HG03064 (cell line): ENCODE measurements around the gene FOXK1.

Source experiments
- ATAC-seq: cut with Tn5 transposase; IDR thresholded peaks from one replicate; pipeline ENCODE4 v1.9.1; 2021; ENCODE audit warnings: low read depth; ENCODE audit not compliant: unreplicated experiment

The FOXK1 gene

DNA sequence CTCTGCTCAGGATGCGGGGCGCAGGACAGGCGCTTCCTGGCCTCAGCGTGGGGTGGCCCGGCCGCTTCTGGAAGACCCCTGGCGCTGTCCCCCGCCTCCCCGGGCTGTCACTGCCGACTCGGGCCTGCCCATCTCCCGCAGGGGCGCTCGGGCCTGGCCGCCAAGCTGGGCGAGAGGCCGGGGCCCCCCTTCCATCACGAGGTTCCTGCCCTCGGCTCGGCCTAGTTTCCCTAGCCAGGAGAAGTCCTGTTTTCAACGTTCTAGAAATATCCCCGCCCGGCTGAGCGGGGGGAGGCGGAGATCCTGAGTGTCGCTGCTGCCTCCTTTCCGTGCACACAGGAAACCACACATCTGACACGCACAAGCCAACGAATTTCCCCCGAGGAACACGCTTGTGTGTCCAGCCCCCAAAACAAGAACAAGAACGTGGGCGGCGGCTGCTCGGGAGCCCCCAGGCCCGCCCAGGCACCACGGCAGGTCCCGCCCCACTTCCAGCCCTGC lies 127.0 kb downstream of the FOXK1 start:
- no peak for ATAC-seq

DNA sequence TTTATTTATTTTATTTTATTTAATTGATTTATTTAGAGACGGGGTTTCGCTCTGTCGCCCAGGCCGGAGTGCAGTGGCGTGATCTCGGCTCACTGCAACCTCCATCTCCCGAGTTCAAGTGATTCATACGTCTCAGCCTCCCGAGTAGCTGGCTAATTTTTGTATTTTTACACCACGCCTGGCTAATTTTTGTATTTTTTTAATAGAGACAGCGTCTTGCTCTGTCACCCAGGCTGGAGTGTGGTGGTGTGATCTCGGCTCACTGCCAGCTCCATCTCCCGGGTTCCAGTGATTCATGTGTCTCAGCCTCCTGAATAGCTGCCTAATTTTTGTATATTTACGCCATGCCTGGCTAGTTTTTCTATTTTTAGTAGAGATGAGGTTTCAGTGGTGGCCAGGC lies 127.6 kb downstream of the FOXK1 start:
- ATAC-seq = no peak

DNA sequence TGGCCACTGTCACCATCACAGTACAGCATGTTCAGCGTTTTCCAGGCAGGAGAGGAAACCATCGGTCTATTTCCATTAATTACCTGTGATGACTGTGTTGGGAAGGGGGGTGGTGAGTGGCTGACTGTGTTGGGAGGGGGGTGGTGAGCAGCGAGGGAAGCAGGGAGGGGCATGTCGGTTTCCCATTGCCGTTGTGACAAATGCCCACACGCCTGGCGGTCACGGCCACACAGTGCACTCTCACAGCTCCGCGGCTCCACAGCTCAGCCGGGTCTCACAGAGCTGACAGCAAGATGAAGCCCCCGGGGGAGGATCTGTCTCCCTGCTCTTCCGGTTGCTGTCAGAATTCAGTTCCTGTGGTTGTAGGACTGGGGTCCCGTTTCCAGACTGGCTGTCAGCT lies 132.3 kb downstream of the FOXK1 start:
- ATAC-seq = no peak

GRCh38 chr7:4815121-4815520 lies 133.0 kb downstream of the FOXK1 start:
- no peak for ATAC-seq

DNA sequence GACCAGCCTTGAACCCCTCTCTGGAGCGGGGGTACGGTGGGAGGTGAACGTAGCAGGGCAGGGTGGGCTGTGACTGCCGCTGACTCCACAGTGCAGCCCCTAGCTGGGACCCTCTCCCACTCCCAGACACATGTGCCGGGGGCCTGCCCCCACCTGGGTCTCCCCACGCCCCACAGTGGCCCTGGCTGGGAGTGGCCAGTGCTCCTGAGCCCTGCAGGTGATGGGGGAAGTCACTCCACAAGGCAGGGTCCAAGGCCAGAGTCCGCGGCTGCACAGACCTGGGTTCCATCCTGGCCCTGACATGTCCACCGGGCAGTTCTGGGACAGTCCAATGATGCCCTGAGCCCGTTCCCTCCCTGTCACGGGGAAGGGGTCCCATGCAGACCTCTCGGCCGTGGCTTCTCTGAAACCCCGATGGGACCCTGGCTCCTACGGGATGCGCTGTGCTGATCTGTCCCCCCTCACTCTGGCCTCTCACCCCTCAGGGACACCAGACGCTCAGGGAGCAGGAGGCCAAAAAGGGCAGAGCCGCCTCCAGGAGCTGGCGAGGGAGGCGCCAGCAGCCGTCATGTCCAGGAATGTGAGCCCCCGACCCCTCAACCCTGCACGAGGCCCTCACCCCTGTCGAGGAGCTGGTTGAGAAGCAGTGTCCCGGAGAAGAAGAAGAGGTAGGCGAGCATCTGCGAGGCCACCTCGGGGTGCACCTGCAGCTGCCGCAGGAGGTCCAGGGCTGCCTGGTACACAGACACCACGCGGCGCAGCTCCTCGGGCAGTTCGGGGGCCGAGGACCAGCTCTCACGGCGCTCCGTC lies 133.7 kb downstream of the FOXK1 start:
- ATAC-seq = no peak

GRCh38 chr7:4816419-4817080 lies 134.5 kb downstream of the FOXK1 start:
- no peak for ATAC-seq

DNA sequence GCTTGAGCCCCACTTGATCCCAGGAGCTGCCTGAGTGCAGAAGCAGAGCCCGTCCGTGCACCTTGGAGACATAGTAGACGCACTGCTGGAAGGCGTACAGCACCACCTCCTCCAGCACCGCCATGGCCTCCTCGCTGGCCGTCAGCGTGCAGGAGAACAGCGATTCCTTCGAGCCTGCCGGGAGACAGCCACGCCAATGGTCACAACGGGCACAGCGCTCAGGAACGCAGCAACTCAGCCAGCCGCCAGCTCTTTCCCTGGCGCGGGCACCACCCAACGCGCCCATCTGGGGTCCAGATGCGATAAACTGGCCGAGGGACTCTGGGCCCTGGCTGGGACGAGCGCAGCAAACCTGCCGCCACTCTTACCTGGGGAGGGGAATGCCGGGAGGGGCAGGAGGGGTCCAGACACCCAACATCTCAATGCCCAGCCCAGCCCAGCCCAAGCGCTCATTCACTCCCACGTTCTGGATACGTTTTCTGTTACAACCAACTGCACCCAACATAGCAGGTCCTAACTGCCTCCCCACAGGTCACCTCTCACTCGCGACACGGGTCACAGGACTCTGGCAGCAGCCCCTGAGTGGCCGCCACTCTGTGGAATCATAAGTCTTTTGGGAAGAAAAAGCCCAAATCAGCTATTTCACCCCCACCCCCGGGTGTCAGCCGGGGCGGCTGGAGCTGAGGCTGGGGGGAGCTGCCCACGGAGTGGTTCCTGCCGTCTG lies 135.2 kb downstream of the FOXK1 start:
- no peak for ATAC-seq

GRCh38 chr7:4818000-4818794 lies 136.1 kb downstream of the FOXK1 start:
- ATAC-seq = no peak

GRCh38 chr7:4819560-4820404 lies 137.7 kb downstream of the FOXK1 start:
- no peak for ATAC-seq

- ATAC-seq = no peak
These were observed 138.4 kb downstream of the FOXK1 start for GRCh38 chr7:4820405-4820966.
